HG03103 (cell line): Measurements from ENCODE around the gene ALG1.
A peak's percentile ranks its signal among the peaks of the same experiment; 100 is the strongest.

Source experiments
- ATAC-seq: cut with Tn5 transposase; IDR thresholded peaks from one replicate; pipeline ENCODE4 v1.9.1; 2021; ENCODE audit warnings: low read depth; ENCODE audit not compliant: unreplicated experiment

The ALG1 gene, protein sequence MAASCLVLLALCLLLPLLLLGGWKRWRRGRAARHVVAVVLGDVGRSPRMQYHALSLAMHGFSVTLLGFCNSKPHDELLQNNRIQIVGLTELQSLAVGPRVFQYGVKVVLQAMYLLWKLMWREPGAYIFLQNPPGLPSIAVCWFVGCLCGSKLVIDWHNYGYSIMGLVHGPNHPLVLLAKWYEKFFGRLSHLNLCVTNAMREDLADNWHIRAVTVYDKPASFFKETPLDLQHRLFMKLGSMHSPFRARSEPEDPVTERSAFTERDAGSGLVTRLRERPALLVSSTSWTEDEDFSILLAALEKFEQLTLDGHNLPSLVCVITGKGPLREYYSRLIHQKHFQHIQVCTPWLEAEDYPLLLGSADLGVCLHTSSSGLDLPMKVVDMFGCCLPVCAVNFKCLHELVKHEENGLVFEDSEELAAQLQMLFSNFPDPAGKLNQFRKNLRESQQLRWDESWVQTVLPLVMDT

GRCh38 chr16:5071681-5072333 lies at the start of gene ALG1:
Gene ALG1, plus strand, starts transcription at chr16:5071843. Its CDS starts 7 bp downstream, at chr16:5071850.
- peak; percentile 86 for ATAC-seq

DNA sequence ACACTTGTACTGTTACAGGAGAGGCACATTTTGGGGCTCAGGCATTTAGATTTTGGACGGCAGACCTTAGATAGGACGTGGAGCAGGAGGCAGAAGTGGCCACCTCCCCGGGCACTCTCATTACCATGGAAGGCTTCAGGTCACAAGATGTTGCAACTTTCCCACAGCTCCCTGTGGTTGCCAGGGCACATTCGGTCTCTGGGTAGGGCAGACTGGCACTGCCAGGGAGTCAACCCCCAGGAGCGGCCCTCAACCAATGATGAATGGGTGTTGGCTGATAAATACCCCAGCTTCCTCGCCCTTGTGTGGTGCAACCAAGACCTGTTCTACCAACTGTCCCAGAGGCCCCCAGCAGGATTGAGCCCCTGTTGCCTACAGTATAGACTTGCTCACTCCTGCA lies 49.1 kb upstream of the ALG1 start:
- no peak for ATAC-seq

DNA sequence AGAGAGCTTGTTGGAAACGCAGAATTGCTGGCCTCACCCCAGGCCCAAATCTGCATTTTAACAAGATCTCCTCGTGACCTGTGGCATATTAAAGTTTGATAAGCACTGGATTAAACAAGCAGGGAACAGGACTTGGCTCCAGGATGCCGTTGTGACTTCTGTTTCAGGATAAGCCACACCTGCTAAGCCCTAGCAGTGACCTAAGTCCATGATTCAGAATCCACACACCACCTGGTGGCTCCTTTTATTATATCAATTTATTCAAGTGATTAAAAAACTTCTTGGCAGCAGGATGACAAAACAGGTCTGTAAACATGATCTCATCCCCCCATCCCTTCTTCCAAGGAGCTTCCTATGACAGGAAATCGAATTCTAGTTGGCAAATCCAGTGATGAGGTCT lies 47.0 kb upstream of the ALG1 start:
- no peak for ATAC-seq

DNA sequence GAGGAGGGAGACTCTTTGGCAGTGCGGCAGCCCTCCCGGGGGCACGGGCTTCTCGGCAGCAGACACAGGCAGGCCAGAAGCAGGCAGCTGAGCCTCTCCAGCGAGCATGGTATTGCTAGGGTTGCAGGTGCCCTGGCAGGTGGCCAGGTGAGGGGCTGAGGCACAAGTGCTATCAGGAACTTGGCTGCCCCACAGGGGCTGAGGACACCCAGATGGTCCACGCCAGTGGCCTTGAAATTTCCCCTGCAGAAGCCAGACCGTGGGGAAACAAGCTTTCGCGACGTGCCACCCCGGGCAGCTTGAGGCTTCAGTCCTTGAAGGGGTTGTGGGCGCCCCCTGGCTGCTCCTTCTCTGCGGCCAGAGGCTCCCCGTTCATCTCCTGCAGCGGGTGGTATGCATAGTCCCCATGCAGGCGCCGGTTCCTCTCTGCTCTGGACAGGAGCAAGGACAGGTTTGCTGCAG lies 46.4 kb upstream of the ALG1 start:
- ATAC-seq, result no peak

GRCh38 chr16:5026664-5027063 lies 45.0 kb upstream of the ALG1 start:
- no peak for ATAC-seq

DNA sequence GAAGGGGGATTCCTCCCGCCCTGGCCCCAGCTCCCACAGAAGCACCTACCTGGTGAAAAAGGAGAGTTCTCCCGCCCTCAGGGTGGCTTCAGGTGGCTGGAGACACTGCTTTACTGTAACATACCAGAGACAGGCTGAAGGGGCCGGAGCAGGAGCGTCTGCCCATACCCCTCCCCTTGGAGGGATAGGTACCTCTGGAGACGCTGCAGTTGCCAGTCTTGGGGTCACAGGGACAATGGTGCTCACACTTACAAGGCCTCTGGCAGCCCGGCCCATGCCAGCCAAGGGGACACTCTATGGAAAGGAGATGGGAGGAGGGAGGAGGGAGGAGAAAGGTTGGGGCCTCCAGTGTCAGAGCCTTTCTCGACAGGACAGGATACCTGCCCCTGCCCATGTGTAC lies 44.6 kb upstream of the ALG1 start:
- no peak for ATAC-seq

DNA sequence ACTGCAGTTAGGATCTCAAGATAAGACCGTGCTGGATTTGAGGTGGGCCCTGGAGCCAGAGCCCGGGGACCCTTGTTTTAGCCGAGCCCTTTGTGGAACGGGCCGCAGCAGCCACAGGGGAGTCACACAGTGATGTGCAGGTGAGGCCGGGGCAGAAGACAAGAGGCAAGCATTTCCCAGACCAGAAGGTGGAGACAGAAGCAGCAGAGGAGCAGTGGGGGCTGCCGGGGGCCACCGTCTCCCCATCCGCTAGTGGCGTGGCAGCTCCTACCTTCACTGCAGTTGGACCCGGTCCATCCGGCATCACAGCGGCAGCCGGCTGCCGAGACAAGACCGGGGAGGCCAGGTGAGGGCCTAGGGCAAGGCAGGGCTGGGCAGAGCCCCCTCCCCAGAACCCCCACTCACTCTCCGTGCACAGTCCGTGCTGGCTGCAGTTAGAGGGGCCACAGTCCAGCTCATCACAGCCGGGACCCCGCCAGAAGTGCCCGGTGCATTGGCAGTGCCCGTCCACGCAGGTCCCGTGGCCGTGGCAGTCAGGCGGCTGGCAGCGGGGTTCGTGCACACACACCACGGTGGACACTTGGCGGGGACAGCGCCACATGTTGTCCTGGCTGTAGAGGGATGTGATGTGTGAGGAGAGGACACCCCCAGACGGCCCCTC lies 43.9 kb upstream of the ALG1 start:
- ATAC-seq, result no peak

GRCh38 chr16:5028950-5029475 lies 42.6 kb upstream of the ALG1 start:
- ATAC-seq, result no peak

DNA sequence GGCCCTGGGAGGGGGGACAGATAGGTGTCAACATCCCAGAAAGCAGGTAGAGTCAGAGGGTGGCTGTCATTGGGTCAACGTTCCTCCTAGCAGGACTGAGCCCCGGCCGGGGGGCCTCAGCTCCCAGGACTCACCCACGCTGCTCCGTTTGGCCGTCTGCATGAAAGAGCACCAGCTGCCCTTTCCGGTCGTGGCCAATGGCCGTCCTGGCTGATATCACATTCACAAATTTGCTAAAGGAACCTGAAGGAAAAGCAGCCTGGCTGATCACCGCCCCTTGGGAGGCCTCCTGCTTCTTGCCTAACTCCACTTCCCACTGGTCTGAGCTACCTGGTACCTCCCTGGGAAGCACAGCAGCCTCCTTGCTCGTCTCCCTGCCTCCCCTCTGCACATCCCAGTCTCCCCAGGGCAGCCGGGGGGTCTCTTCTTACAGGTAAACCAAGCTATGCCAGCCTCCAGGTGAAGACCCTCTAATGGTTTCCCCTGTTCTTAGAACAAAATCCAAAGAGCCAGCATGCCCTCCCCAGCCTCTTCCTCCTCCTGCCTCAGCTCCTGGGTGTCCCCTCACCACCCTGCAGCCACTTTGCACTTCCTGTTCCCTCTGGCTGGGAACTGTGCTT lies 41.3 kb upstream of the ALG1 start:
- no peak for ATAC-seq

GRCh38 chr16:5031601-5032000 lies 40.0 kb upstream of the ALG1 start:
- ATAC-seq, result no peak

DNA sequence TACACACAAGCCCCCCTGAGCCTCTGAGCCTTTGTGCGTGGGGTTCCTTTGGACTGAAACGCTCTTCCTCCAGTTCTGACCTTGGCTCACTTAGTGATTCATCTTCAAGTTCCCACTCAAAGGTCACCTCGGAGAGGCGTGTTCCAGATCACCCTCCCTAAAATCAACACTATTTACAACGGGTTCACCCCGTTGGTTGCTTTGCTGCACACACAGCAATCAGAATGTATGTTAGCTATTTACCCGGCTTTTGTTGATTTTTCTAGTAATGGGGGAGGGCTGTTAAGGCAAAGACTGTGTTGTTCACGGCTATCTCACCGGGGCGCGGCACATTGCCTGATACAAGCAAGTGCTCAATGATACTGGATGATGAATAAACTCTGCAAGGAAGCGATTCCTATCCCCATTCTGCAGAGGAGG lies 38.9 kb upstream of the ALG1 start:
- ATAC-seq, result no peak

- ATAC-seq, result peak; percentile 85
Observed at GRCh38 chr16:5033256-5034166, 38.1 kb upstream of the ALG1 start, which contains the start of gene NAGPA. Gene NAGPA, minus strand, starts transcription at chr16:5033935. Its CDS starts 21 bp downstream, at chr16:5033914.

- no peak for ATAC-seq
Observed at GRCh38 chr16:5034167-5034523, 37.5 kb upstream of the ALG1 start.

DNA sequence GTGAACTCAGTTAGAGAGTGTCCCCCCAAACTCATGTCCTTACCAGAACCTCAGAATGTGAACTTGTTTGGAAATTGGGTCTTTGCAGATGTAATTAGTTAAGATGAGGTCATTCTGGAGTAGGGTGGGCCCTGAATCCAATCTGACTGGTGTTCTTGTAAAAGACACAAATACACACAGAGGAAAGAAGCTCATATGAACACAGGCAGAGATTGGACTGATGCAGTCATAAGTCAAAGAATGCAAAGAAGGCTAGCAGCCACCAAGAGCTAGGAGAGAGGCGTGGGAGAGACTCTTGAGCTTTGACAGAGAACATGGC lies 35.8 kb upstream of the ALG1 start:
- ATAC-seq, result no peak

DNA sequence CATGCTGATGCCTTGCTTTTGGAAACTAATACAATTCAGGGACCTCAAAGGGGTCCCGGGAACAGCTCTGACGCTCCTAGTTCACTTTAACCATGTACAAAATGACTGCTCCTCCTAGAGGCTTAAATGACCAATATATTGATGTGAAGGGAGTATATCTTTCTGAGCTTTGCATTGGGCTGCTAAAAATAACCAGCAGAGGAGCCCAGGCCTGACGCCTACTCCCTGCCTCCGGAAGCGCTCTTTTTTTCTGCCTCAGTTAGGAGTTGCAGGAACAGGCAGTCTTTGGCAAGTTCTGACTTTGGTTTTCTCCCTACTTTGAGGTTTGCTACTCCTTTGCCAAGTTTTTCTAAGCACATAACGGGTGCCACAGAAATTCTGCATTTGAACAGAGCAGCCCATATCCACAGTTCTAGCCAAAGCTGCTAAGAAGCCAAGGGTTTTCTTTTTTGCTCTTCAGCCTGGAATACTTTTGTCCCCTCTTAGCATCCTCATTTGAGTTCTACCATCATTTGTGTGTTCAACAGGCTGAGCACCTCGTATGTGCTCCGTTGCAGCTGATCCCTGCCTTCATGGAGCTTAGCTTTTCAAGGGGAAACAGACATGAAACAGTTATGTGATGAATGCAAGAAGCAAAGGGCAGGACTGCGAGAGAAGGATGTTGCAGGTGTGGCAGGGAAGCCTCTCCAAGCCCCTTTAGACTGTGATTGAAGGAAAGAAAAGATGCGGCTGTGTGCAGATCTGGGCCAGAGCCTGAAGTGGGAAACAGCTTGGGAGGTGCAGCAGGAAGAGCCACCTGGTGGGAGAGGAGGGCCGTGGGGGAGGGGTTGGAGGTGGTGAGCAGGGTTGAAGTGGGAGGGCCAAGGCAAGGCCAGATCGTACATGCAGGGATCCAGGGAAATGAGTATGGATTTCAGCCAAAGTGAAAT lies 35.2 kb upstream of the ALG1 start:
- no peak for ATAC-seq

- no peak for ATAC-seq
Observed at GRCh38 chr16:5040451-5040850, 31.2 kb upstream of the ALG1 start.

GRCh38 chr16:5041600-5042133 lies 30.0 kb upstream of the ALG1 start:
- ATAC-seq, result peak; percentile 69

DNA sequence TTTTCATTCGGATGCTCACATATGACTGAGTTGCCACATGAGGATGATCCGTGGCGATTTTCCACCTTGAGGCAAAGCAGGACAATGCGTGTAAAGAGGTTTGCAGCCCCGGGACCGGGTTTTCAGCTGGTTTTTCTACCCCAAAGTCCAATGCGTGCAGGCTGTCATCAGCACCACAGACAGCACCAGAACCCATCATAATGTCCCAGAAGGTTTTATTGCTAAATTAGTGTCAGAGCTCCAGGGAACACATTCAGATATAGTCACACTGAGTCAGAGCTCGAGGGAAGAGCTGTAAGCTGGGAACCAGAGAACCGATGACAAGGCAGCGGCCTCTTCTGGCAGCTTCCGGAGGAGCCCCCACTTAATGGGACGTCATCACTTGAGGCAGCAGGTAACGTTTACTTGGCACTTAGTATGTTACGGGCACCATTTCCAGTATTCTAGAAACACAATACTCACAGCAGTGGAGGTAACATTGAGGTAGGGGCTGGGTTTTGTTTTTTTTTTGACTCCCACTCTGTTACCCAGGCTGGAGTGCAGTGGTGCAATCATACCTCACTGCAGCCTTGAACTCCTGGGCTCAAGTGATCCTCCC lies 29.0 kb upstream of the ALG1 start:
- no peak for ATAC-seq
